ENCODE measurements around the gene FGD1. TPM values are rescaled to one million over a fixed set of nuclear protein-coding genes. Genes with fewer than 3 reads are reported as not detected.

The FGD1 gene
- total and polyA plus RNA-seq, 2 experiments from 2014 or later: 11.8 to 24.9 TPM

DNA sequence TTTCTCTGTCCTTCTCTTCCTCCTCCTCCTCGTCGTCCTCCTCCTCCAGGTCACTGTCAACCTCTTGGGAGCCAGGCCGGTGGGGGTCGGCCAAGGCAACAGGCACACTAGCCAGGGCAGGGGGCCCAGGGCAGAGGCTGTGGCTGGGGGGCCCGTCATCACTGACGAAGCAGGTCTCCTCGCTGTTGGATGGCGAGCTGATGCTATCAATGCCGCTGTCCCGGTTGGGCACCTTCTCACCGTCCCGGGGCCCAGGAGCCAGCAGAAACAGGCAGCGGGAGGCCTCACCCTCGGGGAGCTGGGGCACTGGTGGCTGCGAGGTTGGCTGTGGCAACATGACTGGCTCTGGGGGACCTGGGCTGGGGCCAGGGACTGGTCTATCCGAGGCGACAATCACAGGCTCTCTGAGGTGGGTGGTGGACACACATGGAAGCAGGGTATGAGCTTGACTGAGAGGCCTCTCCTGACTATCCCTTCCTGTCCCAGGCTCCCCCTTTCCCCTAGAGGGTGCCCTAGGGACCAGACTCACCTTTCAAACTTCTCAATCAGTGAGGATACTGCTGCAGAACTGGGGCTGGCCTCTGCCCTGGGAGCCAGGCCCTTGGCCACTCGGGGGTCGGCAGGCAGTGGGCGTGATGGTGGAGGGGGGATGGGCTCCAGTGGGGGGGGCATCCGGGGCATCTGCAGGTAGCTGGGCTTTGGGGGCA lies 25.8 kb downstream of the FGD1 start:
- H3K4me3 Mint-ChIP-seq: no peak overlapping the region
- Histone ChIP-seq H3K27ac (ENCODE audit: low read depth) (no peak overlapping the region), H3K4me3 (no peak overlapping the region), H3K4me1 (ENCODE audit: insufficient read depth) (no peaks in the 10 kb centered on the region), H3F3A (replicated peaks; ENCODE audit: low read depth) (no peaks in the 10 kb centered on the region), H3K27me3 (ENCODE audit: insufficient read depth) (no peaks in the 10 kb centered on the region), H2AFZ (no peak overlapping the region), H3K79me2 (replicated peaks; ENCODE audit: insufficient read depth) (0 out of 2 replicates have a peak, but pooled peaks cover 6% of the 10 kb centered on the region), H3K9me2 (ENCODE audit: insufficient read depth) (no peaks in the 10 kb centered on the region), H3K4me2 (no peak overlapping the region), H3K36me3 (ENCODE audit: insufficient read depth) (no peaks in the 10 kb centered on the region), H4K20me1 (replicated peaks; ENCODE audit: insufficient read depth) (no peaks in the 10 kb centered on the region)
- H3K27ac Mint-ChIP-seq: no peak overlapping the region
- peaks cover 20% of the 10 kb centered on the region for H3K36me3 Mint-ChIP-seq (ENCODE audit: low read depth)
- ATAC-seq (peak; percentile 66), DNase-seq (ENCODE audit: low spot score) (no peak)
- no peak for TF ChIP-seq ETS1 (IDR thresholded peaks at IDR 0.05)
- TF ChIP-seq, protein P1, sequence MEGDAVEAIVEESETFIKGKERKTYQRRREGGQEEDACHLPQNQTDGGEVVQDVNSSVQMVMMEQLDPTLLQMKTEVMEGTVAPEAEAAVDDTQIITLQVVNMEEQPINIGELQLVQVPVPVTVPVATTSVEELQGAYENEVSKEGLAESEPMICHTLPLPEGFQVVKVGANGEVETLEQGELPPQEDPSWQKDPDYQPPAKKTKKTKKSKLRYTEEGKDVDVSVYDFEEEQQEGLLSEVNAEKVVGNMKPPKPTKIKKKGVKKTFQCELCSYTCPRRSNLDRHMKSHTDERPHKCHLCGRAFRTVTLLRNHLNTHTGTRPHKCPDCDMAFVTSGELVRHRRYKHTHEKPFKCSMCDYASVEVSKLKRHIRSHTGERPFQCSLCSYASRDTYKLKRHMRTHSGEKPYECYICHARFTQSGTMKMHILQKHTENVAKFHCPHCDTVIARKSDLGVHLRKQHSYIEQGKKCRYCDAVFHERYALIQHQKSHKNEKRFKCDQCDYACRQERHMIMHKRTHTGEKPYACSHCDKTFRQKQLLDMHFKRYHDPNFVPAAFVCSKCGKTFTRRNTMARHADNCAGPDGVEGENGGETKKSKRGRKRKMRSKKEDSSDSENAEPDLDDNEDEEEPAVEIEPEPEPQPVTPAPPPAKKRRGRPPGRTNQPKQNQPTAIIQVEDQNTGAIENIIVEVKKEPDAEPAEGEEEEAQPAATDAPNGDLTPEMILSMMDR (conservative IDR thresholded peaks at IDR 0.05; ENCODE audit: low read depth in 2 of 2): peak in 1 of 2 experiments; percentile 27; a peak in 1 of 4 replicates
- H3K9me3 Mint-ChIP-seq: no peaks in the 10 kb centered on the region
- H3K27me3 Mint-ChIP-seq (ENCODE audit: insufficient read depth, low read depth, poor library complexity): no peaks in the 10 kb centered on the region
- no peaks in the 10 kb centered on the region for H3K4me1 Mint-ChIP-seq

DNA sequence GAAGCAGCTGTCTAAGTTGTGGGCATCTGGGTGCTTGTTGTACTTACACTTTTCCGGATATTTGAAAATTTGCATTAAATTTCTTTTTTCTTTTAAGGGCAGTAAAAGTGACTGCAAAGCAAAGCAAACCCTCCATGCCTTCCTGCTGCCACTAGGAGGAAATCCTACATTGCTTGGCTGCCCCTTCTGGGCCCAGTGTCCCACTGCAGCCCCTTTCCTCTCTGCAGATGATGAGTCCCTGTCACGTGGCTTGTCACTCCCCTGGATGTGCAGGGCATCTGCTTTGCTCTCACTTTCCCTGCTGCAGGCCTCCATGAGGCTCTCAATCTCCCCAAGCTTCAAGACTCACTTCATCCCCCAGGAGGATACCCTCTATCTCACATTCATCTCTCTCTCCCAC lies 43.1 kb downstream of the FGD1 start:
- no peak overlapping the region for H3K27ac Mint-ChIP-seq
- peaks cover 3% of the 10 kb centered on the region for H3K4me1 Mint-ChIP-seq
- Histone ChIP-seq H3K4me3 (no peak overlapping the region), H3K79me2 (replicated peaks; ENCODE audit: insufficient read depth) (no peaks in the 10 kb centered on the region), H3F3A (replicated peaks; ENCODE audit: low read depth) (no peaks in the 10 kb centered on the region), H3K36me3 (ENCODE audit: insufficient read depth) (no peaks in the 10 kb centered on the region), H3K27ac (ENCODE audit: low read depth) (no peak overlapping the region), H4K20me1 (replicated peaks; ENCODE audit: insufficient read depth) (no peaks in the 10 kb centered on the region), H3K9me2 (ENCODE audit: insufficient read depth) (no peaks in the 10 kb centered on the region), H3K27me3 (ENCODE audit: insufficient read depth) (no peaks in the 10 kb centered on the region), H3K4me2 (no peak overlapping the region), H2AFZ (no peak overlapping the region), H3K4me1 (ENCODE audit: insufficient read depth) (no peaks in the 10 kb centered on the region)
- no peaks in the 10 kb centered on the region for H3K27me3 Mint-ChIP-seq (ENCODE audit: insufficient read depth, low read depth, poor library complexity)
- no peak for TF ChIP-seq EZH2 (IDR thresholded peaks at IDR 0.05; ENCODE audit: low read depth, unreplicated experiment)
- TF ChIP-seq, protein P1 (conservative IDR thresholded peaks at IDR 0.05; ENCODE audit: low read depth in 2 of 2): peak; percentile 43 to 59
- TF ChIP-seq ZNF114 (CRISPR knock-in tag; IDR thresholded peaks at IDR 0.05): no peak
- no peak overlapping the region for H3K4me3 Mint-ChIP-seq
- H3K9me3 Mint-ChIP-seq: no peaks in the 10 kb centered on the region
- H3K36me3 Mint-ChIP-seq (ENCODE audit: low read depth): peaks cover 18% of the 10 kb centered on the region
- peak; percentile 93 for ATAC-seq
- peak; percentile 58 for DNase-seq (ENCODE audit: low spot score)

Measured in GM23338 (cell line).